Posterior cingulate gyrus (tissue), 11 donors: Measurements from ENCODE around the gene ELOVL2.

ENCODE experiments used
- DNase-seq, 10 donors: peaks; one replicate each; pipeline versions ENCODE4 v3.0.0 to v3.0.0-alpha.2; 2020 to 2021; ENCODE audit warnings: mixed read lengths in 3 of 10
- intact Hi-C: fragments of 100-400 bp; cut with DNase I; formaldehyde crosslinking; loops from one replicate; pipeline ENCODE4 v1.15.1; 2023

ELOVL2 gene

DNA sequence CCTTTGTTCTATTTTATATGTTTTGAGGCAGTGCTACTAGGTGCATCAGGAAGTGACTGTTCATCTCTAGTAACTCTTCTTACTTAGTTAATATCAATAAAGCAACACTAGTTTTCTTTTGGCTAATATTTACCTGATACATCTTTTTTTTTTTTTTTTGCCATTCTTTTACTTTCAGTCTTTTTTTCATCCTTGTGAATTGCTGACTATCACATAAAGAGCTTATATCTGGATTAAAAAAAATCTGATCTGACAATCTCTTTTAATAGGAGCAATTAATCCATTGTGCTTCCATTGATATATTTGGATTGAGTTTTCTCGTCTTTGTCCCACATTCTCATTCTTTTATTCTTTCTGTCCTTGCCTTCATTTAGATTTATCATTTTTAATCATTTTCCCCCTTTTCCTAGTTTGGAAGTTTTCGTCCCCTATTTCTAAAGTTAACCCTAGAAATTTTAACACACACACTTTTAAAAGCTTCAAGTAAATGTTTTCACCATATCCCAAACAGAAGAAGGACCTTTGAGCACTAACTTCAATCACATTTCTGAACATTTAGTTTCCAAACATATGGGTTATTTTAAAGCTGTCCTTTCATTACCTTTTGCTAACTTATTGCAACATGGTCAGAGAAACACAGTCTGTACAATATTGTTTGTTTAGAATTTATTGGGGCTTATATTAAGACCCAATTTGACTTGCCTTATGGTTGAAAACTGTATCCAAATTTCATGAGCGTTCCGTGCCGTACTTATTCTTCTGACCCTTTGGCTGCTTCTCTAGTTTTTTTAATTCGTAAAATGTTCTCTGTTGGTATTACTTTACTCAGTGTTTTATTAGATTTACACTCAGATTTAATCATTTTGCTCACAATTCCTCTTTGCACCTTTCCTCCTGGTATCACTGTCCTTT lies 94.3 kb downstream of the ELOVL2 start:
- DNase-seq = no peak
- intact Hi-C loops = loop anchor here (10.0 kb wide), 1 partner anchor 545 kb away; no protein-coding TSS in a partner anchor

DNA sequence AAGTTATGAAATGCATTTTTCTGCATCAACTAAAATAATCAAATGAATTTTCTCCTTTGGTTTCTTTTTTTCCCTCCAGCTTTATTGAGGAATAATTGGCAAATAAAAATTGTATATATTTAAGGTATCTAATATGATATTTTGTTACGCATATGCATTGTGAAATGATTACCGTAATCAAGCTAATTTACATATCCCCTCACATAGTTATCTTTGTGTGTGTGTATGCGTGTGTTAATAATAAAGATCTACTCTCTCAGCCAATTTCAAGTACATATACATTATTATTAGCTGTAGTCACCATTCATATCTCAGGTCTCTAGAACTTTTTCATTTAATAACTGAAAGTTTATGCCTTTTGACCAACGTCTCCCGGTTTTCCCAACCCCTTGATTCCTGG lies 96.1 kb downstream of the ELOVL2 start:
- DNase-seq = no peak
- intact Hi-C loops = no loop called here

DNA sequence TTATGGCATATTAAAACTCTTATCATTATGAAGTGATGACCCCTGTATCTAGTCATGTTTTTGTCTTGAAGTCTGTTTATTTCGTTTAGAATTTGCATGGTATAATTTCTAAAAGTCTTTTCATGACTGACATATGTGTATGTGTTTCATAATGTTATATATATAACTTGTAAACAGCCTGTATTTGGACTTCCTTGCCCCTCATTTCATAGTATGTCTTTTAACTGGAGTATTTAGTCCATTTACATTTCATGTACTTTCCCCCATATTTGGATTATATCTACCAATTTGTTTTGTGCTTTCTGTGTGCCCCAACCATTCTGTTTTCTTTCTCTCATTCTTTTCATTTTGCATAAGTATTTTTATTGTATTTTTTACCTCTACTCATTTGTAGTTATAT lies 98.3 kb downstream of the ELOVL2 start:
- DNase-seq = no peak

DNA sequence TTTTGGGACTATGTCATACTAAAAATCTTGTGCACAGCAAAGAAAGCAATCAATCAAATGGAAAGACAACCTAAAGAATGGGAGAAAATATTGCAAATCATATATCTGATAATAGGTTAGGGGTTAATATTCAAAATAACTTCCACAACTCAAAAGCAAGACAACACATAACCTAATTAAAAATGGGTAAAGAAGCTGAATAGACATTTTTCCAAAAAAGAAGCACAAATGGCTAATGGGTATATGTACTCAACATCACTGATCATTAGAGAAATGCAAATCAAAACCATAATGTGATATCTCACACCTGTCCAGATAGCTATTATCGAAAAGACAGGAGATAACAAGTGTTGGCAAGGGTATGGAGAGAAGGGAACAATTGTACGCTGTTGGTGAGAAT lies 104.3 kb downstream of the ELOVL2 start:
- intact Hi-C loops = no loop called here
- no peak for DNase-seq

More for the DNA sequence above, 98.3 kb downstream of the ELOVL2 start:
- intact Hi-C loops = no loop called here

DNA sequence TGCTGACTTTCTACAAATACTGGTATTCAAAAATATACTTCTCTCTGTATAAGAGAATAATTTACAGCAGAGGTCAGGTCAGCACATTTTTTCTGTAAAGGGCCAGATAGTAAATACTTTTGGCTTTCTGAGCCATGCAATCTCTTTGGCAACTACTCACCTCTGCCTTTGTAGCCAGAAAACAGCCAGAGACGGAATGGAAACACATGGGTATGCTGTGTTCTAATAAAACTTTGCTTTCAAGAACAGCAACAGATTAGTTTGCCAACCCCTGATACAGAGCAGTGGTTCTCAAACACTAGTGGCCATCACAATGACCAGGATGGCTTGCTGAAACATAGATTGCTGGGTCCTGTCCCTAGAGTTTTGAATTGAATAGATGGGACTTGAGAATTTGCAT lies 111.0 kb downstream of the ELOVL2 start:
- DNase-seq = no peak
- intact Hi-C loops = no loop called here
